NCI-H2227 (cell line): ENCODE results near the gene SPTBN1.

Experiments used
- DNase-seq: peaks from one replicate; lab custom pipeline; 2025; ENCODE audit not compliant: unreplicated experiment; lab: John Stamatoyannopoulos, UW

SPTBN1 gene

DNA sequence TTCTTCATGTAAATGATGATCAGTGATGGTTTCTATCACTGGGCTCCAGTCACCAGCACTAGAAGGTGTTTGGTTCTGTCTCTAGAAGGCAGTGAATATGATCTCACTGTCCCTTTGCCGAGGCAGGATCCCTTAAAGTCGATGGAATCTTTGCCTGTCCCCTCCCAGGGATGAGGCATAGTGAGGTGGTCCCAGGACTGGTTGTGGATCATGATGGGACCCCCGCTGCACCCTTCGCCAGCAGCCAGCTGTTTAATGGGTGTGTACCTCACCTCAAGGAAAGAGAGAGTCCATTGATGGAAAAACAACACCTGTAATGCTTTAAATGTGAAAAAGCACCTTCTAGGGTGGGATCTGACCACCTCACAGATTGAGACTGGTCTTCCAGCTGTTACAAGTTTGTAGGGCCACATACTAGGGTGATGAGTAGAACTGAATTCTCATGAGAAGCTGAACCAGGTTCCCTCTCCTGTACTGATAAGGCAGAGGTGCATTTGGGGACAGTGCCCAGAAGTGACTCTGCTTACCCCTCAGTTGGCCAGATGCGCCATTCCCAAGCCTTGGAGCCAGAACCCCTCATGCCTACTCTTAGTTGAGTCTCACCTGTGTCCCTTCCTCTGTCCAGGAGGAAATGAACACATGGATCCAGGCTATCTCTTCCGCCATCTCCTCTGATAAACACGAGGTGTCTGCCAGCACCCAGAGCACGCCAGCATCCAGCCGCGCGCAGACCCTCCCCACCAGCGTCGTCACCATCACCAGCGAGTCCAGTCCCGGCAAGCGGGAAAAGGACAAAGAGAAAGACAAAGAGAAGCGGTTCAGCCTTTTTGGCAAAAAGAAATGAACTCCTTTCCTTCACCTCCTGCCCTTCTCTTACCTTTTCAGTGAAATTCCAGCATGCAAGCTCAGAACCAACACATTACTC lies 211.9 kb downstream of the SPTBN1 start:
- no peak for DNase-seq

DNA sequence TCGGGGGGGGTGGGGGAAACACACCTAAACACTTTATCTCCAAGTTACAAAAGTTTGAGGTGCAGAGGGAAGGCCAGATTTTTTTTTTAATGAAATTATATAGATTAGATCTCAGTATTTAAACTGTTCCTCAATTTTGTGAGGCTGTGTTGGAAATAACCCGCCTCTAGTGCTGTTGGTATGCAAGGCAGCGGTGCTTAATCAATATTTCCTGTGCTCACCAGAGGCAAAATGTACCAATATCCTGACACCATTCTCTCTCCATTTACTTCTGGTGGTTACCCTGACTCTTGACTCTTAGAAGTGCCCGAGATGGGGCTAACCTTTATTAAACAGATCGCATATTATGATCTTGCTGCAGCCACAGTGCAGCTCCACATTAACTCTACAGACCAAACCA lies 212.6 kb downstream of the SPTBN1 start:
- no peak for DNase-seq

DNA sequence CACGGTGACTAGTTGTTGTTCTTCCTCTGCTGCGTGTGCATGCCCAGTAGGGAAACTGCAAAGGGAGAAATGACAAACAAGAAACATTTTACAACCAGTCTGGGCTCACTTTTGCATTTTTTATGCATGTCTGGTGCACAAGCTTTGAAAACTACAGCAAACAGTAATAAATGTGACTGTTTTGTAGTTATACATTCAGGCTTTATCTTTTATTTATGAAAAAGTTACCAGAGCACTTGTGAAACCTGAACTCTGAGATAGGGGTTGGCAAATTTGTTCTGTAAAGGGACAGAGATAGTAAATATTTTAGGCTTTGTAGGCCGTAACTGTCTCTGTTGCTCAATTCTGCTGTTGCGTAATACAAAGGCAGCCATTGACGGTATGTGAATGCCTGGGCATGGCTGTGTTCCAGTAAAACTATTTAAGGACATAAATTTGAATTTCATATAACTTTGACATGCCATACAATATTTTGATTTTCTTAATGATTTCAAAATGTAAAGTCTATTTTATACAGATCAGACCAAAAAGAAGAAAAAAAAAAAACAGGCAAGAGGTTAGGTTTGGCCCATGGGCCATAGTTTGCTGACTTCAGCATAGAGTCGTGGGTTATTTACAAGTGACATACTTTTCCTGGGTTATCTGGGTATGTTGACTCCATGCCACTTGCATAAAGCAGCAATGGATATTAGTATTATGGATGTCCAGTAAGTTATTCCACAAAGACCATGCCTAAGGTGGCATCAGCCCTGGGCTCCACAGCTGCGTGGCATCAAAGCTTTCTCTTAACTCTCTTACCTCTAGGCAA lies 213.8 kb downstream of the SPTBN1 start:
- DNase-seq = no peak

DNA sequence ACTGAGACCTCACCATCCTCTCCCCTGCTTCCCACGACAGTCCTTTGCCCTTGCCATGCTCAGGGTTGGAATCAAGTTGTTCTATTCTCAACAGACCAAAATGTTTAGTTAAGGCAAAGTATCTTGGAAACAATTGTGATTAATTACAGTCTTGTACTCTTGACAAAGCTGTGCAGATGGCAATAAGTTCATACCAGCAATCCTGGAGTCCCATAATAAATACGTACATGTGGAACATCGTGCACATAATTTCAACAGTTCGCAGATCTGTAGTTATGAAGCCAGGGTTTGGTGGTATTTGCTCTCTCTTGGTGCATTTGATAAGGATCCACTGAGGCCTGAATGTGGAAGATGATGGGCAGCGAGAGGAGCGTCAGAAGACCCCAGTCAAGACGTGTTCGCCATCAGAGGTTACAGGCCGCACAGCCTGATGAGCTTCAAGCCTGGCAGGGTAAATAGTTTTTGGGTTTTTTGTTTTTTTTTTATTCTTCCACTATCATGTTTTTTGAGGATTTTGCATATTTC lies 214.4 kb downstream of the SPTBN1 start:
- no peak for DNase-seq

DNA sequence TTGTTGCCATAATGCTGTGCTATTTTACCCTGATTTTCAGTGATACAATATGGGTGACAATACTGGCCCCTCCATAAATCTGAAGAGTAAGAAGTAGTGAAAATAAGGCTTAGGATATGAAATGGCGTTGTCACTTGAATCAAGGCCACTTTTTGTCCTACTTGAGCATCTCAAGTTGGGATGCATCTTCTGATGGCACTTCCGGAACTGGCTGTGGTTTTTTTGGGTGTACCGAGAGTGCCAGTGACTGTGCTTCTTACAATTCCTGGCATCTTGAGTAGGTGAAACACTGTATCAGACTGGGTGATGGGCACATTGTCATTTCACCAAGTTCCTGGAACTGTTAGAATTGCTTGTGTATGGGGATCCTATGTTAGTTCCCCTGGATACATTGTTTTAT lies 214.9 kb downstream of the SPTBN1 start:
- no peak for DNase-seq

DNA sequence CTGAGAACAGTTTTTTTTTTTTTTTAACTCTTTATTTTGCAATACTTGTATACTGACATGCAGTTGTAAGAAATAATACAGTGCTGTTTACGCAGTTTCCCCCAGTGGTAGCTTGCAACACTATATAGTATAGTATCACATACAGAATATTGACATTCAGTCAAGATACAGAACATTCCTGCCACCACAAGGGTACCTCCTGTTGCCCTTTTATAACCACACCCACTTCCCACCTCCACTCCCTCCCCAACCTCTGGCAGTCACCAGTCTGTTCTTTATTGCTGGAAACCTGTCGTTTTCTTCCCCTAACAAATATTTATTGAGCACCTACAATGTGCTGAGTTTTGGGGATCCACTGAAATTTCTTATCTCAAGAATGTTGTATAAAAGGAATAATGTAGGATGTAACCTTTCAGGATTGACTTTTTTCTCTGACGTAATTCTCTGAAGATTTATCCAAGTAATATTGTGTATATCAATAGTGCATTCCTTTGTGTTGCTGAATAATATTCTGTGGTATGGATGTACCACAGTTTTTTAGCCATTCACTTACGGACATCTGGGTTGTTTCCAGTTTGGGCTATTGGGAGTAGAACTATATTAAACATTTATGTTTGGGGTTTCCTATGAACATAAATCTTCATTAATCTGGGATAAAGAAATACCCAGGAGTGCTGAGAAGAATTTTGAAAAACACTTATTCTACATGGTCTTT lies 215.9 kb downstream of the SPTBN1 start:
- DNase-seq = no peak

DNA sequence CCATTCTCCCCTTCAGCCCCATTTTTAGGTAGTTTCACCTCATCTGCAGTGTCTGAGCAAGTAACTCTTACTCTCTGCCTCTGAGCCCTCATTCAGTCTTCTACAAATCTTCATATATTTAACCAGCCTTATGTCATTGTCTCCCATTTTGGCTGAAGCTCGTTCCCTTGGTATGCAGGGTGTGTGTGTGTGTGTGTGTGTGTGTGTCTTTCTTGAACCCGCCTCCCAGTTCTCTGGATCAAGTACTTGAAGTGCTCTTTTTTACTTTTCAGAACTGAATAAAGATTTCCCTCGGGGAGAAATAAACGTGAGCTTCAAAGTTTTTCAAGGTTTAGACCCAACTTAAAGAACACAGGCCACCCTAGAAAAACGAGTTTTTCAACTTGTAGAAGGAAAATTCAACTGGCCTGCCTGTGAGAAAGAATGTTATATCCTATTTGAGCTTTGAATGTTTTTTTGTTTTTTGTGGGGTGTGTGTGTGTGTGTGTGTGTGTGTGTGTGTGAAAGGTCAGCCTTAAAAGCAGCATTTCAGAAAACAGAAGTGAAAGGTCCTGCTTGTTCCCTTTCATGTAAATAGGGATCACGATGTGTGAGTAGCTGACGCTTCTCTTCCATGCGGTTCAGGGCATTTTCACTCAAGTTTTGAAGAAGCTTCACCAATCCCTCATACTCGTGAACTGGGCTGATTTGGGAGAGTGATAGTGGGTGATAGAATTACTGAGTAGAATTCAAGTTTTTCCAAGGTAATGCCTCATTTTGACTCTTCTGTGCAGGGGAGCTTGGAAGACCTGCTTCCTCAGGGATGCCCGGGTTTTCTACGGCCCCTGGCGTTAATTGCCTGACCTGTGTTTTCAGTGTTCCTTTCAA lies 216.7 kb downstream of the SPTBN1 start:
- DNase-seq = no peak

DNA sequence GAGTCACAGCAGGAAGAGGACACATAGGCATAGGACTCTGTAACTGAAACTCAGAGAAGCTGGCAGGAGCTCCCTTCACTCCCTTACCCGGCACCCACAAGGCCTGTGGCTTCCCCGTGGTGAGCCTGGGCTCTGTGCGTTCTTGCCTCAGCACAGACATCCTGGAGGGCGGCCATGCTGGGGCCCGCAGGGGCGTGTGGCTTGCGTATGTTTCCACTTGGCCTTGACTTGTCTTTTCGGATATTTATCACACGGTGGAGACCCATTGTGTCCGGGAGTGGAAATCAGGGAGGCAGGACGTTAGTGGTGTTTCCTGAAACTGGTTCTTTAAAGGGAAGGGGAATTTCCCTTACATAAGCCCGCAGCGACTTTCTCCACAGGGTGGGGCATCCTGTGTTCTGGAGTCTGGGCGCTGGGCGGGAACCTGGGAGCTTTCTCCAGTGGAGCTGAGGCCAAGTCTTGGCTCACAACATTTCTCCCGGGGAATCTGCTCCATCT lies 217.4 kb downstream of the SPTBN1 start:
- DNase-seq = no peak

DNA sequence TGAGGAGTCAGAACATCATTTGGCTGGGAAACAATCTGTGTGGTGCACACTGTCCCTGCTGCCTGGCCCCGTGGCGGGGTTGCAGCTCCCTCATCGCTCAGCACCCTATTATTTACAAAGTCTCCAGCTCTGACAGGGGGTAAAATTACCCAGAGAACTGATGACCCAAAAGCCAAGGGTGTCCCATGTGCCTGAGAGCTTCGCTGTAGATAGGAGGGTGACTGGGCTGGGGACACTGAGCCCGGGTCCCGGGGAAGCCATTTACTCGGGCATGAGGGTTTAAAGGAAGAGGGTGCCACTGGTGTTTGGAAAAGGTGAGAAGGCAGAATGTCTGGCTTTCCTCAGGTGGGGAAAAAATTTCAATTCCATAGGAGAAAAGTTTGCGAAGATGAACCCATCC lies 219.2 kb downstream of the SPTBN1 start:
- DNase-seq = no peak

DNA sequence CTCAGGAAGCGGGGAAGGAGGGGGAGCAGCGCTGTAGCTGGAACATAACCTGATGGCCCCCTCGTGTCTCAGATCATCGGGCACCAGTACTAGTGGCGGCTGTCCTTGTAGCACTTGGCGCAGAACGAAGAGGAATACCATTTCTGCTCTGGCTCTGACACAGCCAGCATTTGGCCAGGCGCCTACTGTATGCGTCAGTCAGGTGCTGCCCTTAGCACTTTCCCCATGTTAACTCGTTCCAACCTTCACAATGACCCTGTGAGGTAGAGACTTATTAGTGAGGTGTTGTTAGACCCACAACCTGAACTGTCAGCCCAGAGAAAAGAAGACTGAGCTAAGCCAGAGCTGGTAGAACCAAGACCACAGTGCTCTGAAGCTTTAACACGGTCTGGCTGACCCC lies 219.6 kb downstream of the SPTBN1 start:
- no peak for DNase-seq

DNA sequence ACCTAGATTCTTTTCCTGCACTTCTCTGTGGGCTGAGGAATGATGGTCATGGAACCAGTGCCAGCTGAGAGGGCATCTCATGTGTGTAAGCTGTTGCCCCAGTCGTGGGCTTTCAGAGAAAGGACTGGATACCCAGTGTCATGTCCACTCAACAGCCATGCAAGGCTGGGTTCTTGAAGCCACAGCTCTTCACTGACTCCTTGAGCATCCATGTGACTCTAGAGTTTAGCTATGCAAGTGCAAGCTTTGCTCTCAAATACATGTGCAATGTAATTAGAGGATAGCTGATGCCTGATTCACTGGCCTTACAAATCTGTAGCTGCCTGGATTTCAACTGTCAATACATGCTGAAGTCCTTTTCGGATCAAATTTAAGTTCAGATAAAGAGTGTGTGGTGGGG lies 220.5 kb downstream of the SPTBN1 start:
- DNase-seq = no peak

DNA sequence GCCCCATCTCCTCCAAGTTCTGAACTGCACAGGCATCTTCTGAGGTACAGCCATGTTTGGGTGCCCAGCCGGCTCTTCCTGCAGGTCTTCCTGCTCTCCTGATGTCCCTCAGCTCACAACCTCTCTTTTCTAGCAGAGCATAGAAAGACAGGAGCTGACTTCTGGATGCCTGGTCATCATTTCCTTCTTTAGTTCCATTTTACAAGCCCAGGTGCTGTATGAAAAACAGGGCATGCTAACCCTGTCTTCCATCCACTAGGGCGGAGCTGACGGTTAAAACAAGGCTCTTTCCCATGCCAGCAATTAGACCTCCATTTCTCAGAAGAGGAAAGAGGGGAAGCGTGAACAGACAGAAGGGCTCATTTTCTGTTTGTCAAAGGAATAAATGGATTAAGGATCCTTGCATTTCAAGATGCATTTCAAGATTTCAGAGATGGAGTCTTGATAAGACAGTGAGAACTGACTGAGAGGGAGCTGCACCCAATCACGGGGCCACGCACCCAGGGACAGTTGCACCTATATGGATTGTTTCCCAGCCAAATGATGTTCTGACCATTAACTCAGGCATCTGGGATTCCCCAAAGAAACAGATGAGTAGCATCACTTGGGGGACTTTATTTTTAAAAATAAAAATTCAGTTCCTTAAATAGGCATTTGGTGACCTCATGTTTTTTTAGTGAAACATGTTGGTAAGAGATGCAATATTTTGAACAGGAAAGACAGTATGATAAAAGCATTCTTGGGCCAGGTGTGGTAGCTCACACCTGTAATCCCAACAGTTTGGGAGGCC lies 221.5 kb downstream of the SPTBN1 start:
- no peak for DNase-seq

DNA sequence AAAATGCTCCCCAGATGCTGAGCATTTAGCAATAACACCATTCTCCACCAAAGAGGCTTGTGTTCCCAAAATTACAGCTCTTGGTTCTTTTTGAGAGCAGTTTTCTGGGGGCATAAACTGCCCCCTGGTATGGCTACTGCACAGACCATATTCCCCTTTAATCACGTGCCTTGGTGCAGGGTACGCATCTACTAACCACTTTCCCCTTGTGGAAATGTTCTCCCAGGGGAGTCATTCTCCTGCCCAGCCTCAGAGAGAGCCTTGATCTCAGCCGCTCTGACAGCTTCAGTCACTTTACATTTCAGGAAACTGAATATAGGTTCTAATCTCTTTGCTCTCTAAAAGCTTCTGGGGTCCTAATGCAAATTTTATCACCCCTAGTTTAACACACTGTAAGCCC lies 222.6 kb downstream of the SPTBN1 start:
- no peak for DNase-seq

DNA sequence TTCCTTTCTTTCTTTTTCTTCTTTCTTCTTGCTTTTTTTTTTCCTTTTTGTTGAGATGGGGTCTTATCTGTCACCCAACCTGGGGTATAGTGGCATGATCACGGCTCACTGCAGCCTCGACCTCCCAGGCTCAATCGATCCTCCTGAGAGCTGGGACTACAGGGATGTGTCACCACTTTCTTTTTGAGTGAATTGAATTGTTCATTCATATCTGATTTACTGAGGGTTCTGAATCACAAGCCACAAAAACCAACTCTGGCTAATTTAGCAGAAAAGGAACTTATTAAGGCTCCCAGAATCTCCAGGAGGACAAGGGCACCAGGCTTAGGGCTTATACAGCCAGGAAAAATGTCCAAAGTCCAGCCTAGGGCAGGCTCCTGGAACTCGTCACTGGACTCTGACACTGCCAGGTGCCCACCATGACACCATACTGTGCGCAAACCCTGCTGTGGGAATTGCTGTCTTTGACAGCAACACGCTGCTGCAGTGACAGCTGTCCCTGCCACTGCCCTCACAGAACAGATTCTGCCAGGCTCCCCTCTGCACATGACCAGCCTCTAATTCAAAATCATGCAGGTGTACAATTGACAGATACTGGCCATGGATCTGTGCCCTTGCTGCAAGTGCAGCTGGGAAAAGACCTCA lies 224.4 kb downstream of the SPTBN1 start:
- DNase-seq = no peak

DNA sequence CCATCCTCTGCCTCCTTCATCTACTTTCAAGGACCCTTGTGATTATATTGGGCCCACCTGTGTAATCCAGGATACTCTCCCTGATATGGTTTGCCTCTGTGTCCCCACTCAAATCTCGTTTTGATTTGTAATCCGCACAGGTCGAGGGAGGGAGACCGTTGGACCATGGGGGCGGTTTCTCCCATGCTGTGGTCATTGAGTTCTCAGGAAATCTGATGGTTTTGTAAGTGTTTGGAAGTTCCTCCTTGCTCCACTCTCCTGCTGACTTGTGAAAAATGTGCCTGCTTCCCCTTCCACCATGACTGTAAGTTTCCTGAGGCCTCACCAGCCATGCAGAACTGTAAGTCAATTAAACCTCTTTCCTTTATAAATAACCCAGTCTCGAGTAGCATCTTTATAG lies 225.3 kb downstream of the SPTBN1 start:
- no peak for DNase-seq

DNA sequence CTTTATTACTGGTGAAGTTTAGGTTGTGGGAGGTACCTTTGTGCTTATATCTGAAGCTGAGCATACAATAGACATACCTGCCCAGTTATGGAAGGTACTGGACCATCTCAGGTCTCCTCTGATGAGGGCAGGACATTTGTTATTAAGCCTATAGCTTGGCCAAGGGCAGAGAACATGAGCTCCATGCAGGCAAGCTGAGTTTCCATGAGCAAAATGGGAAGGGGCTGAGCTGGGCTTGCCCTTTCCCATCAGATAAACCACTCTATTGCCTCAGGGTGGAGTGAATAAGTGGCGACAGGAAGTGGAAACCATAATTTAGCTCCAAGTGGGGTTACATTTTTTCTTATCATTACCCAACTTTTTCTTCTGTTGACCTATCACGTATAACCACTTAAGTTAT lies 227.5 kb downstream of the SPTBN1 start:
- DNase-seq = no peak

DNA sequence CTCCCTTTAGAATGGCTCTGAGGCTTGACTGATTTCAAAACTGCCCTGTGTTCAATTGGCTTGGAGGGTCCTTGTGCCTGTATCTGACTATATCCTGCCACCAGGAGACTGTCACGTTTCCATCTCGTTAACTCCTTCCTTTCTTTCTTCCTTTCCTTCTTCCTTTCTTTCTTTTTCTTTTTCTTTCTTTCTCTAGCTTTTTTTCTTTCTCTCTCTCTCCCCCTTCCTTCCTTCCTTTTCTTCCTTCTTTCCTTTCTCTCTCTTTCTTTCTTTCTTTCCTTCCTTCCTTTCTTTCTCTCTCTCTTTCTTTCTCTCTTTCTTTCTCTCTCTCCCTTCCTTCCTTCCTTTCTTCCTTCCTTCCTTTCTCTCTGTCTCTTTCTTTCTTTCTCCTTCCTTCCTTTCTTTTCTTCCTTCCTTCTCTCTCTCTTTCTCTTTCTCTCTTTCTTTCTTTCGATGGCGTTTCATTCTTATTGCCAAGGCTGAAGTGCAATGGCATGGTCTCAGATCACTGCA lies 229.2 kb downstream of the SPTBN1 start:
- DNase-seq = no peak

DNA sequence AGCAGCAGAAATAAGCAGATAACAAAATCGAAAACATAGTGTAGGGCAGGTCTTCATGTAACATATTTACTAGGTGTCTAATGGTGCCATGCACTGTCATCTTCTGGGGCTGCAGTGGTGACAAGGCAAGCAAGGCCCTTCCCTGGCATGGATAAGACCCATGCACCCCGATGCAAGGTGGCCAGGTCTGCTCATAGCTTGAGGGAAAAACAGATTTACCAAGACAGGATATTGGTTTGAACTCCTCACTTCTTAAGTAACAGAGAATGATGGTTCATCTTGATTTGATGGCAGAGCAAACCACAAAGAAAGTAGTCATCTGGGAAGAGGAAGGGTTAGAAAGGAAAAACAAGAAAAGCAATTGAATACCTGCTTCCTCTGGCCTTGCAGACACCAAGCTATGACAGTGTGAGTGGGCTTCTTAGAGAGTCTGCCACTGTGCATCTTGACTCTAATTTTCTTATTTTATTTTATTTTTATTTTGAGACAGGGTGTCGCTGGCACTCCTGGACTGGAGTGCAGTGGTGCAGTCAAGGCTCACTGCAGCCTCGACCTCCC lies 231.5 kb downstream of the SPTBN1 start:
- no peak for DNase-seq
